IPS-18a (cell line): ENCODE results near the gene UNC13C.
"Not testable (repeated sequence)": the region's sequence is repeated elsewhere in the genome, so short reads cannot be mapped to it uniquely, and the experiment has no call there.

Experiments used
- H3K27ac ChIP-seq: one replicate; pipeline ENCODE4 v1.5.1; 2013; ENCODE audit warnings: low read length
- H3K27me3 ChIP-seq: one replicate; pipeline ENCODE4 v1.6.1; 2013; ENCODE audit warnings: mild to moderate bottlenecking, low read length; ENCODE audit not compliant: control insufficient read depth, insufficient read depth
- H3K36me3 ChIP-seq: one replicate; pipeline ENCODE4 v1.6.1; 2013; ENCODE audit warnings: low read depth, low read length; ENCODE audit not compliant: control insufficient read depth
- H3K4me1 ChIP-seq: one replicate; pipeline ENCODE4 v1.6.1; 2013; ENCODE audit warnings: low read depth, low read length; ENCODE audit not compliant: control insufficient read depth
- H3K4me3 ChIP-seq: one replicate; pipeline ENCODE4 v1.5.1; 2013; ENCODE audit warnings: low read length
- H3K9ac ChIP-seq: one replicate; pipeline ENCODE4 v1.6.1; 2013; ENCODE audit warnings: mild to moderate bottlenecking, low read length, moderate library complexity
- H3K9me3 ChIP-seq: one replicate; pipeline ENCODE4 v1.6.1; 2013; ENCODE audit warnings: low read depth, low read length; ENCODE audit not compliant: control insufficient read depth

Gene UNC13C

GRCh38 chr15:53978253-53978906 is at the start of gene UNC13C:
UNC13C (plus strand) TSS chr15:53978441; CDS start chr15:54012904, 34,463 bp downstream.
- Histone ChIP-seq H3K27ac (no peak within 1 kb of the TSS), H3K27me3 (peaks cover 29% of the 10 kb centered on the region), H3K9ac (no peak within 1 kb of the TSS), H3K36me3 (no peaks in the 10 kb centered on the region), H3K9me3 (no peaks in the 10 kb centered on the region), H3K4me3 (peak within 1 kb of the TSS; percentile 58), H3K4me1 (peaks cover 6% of the 10 kb centered on the region)

- H3K9ac ChIP-seq: no peak overlapping the region
These were observed 42.1 kb upstream of the UNC13C start for GRCh38 chr15:53936137-53936536.

DNA sequence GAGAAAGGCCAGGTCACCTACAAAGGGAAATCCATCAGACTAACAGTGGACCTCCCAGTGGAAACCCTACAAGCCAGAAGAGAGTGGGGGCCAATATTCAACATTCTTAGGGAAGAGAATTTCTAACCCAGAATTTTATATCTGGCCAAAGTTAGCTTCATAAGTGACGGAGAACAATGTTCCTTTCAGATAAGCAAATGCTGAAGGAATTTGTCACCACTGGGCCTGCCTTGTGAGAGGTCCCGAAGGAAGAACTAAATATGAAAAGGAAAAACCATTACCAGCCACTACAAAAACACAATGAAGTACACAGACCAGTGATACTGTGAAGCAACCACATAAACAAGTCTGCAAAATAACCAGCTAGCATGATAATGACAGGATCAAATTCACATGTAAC is 40.6 kb upstream of the UNC13C start:
- not testable (repeated sequence) for H3K27ac ChIP-seq, H3K9ac ChIP-seq, H3K36me3 ChIP-seq, H3K9me3 ChIP-seq, H3K4me1 ChIP-seq, H3K27me3 ChIP-seq, H3K4me3 ChIP-seq

More at GRCh38 chr15:53936137-53936536, 42.1 kb upstream of the UNC13C start:
- no peak overlapping the region for H3K27ac ChIP-seq
- no peaks in the 10 kb centered on the region for H3K4me1 ChIP-seq
- no peaks in the 10 kb centered on the region for H3K36me3 ChIP-seq
- no peaks in the 10 kb centered on the region for H3K27me3 ChIP-seq
- no peak overlapping the region for H3K4me3 ChIP-seq
- H3K9me3 ChIP-seq: peaks cover 4% of the 10 kb centered on the region

- no peaks in the 10 kb centered on the region for H3K4me1 ChIP-seq
- H3K4me3 ChIP-seq: no peak overlapping the region
- no peak overlapping the region for H3K9ac ChIP-seq
- no peaks in the 10 kb centered on the region for H3K36me3 ChIP-seq
- no peak overlapping the region for H3K27ac ChIP-seq
- no peaks in the 10 kb centered on the region for H3K27me3 ChIP-seq
- no peaks in the 10 kb centered on the region for H3K9me3 ChIP-seq
These were observed 27.7 kb upstream of the UNC13C start for GRCh38 chr15:53950572-53950971.

GRCh38 chr15:53955396-53955795 is 22.8 kb upstream of the UNC13C start:
- Histone ChIP-seq H3K4me1 (no peaks in the 10 kb centered on the region), H3K9ac (no peak overlapping the region), H3K27ac (no peak overlapping the region), H3K36me3 (no peaks in the 10 kb centered on the region), H3K4me3 (no peak overlapping the region), H3K27me3 (no peaks in the 10 kb centered on the region), H3K9me3 (no peaks in the 10 kb centered on the region)

DNA sequence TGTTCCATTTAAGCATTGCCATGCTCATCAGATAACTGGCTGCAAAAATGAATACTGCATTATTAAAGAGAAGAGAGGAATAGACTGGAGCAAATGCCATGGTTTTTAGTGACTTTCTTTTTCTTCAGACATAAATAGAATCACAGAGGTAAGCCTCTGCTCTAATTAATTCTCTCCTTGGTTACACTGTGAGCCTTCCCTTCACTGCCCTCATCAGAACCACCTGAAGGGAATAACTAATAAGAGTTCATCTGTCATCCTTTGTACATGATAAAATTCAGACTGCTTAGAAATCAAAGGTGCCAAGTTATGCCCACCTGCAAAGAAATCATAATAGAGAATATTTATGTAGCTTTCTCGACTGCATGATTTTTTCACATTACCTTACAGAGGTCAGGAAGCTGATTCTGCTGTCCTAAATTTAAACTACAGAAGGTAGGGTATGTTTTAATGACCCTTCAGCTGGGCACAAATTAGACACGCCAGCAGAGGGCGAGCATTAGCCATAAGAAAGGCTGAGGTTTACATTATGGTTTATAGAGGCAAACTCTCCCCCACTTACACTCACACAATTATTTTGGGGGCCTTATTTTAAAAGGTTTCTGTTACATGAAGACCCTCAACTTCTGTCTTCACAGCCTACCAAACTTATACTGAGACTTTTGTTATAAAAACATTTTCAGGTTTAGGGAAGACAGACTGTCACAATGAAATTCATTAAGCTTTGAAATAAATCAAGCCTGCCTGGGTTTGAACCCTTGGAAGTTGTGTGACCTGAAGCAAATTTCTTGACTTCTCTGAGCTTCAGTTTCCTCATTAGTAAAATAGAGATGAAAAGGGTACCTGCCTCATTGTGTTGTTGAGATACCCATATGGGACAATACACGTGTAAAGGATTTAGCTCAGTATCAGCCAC is 15.3 kb upstream of the UNC13C start:
- Histone ChIP-seq H3K4me3 (no peak overlapping the region), H3K9me3 (no peaks in the 10 kb centered on the region), H3K27ac (no peak overlapping the region), H3K36me3 (no peaks in the 10 kb centered on the region), H3K9ac (no peak overlapping the region), H3K4me1 (no peaks in the 10 kb centered on the region), H3K27me3 (no peaks in the 10 kb centered on the region)

GRCh38 chr15:53963801-53964200 is 14.4 kb upstream of the UNC13C start:
- H3K27me3 ChIP-seq: no peaks in the 10 kb centered on the region
- no peaks in the 10 kb centered on the region for H3K36me3 ChIP-seq

GRCh38 chr15:53974121-53974520 is 4.1 kb upstream of the UNC13C start:
- no peak overlapping the region for H3K9ac ChIP-seq
- H3K4me3 ChIP-seq: no peak overlapping the region
- peaks cover 5% of the 10 kb centered on the region for H3K4me1 ChIP-seq
- no peak overlapping the region for H3K27ac ChIP-seq
- peaks cover 23% of the 10 kb centered on the region for H3K27me3 ChIP-seq
- no peaks in the 10 kb centered on the region for H3K36me3 ChIP-seq
- H3K9me3 ChIP-seq: no peaks in the 10 kb centered on the region

More at GRCh38 chr15:53963801-53964200, 14.4 kb upstream of the UNC13C start:
- Histone ChIP-seq H3K4me3 (no peak overlapping the region), H3K9ac (no peak overlapping the region), H3K9me3 (no peaks in the 10 kb centered on the region), H3K4me1 (no peaks in the 10 kb centered on the region), H3K27ac (no peak overlapping the region)

DNA sequence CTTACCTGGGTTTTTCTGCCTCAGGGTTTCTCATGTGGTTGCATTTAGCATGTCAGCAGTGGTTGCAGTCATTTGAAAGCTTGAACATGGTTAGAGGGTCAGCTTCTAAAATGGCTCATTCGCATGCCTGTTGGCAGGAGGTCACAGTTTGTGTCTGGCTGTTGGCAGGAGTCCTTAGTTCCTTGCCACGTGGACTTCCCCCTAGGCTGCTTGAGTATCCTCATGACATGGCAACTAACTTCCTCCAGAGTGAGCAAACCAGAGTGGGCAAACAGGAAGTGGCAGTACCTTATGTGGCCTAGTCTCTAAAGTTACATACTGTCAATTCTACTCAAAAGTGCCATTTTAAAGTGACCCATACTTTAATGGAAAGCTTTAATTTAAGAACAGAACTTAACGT is 3.4 kb upstream of the UNC13C start:
- Histone ChIP-seq H3K36me3 (no peaks in the 10 kb centered on the region), H3K27me3 (peaks cover 29% of the 10 kb centered on the region), H3K9ac (no peak overlapping the region), H3K27ac (no peak overlapping the region), H3K4me3 (no peak overlapping the region), H3K9me3 (no peaks in the 10 kb centered on the region), H3K4me1 (peaks cover 6% of the 10 kb centered on the region)

- no peaks in the 10 kb centered on the region for H3K36me3 ChIP-seq
- H3K9me3 ChIP-seq: no peaks in the 10 kb centered on the region
- peaks cover 29% of the 10 kb centered on the region for H3K27me3 ChIP-seq
- H3K4me3 ChIP-seq: no peak overlapping the region
- no peak overlapping the region for H3K27ac ChIP-seq
- peaks cover 6% of the 10 kb centered on the region for H3K4me1 ChIP-seq
- no peak overlapping the region for H3K9ac ChIP-seq
These were observed 1.3 kb upstream of the UNC13C start for GRCh38 chr15:53976844-53977392.

- no peak overlapping the region for H3K27ac ChIP-seq
- peaks cover 6% of the 10 kb centered on the region for H3K4me1 ChIP-seq
- peaks cover 29% of the 10 kb centered on the region for H3K27me3 ChIP-seq
- no peak overlapping the region for H3K9ac ChIP-seq
- no peaks in the 10 kb centered on the region for H3K9me3 ChIP-seq
- peak overlapping the region; percentile 58 for H3K4me3 ChIP-seq
- H3K36me3 ChIP-seq: no peaks in the 10 kb centered on the region
These were observed 979 bp downstream of the UNC13C start for GRCh38 chr15:53979051-53979788.
